Measurements from ENCODE around the gene STXBP1.

STXBP1 gene

GRCh38 chr9:127716412-127716811, 104.3 kb downstream of the STXBP1 start:
- no peak for DNase-seq

DNA sequence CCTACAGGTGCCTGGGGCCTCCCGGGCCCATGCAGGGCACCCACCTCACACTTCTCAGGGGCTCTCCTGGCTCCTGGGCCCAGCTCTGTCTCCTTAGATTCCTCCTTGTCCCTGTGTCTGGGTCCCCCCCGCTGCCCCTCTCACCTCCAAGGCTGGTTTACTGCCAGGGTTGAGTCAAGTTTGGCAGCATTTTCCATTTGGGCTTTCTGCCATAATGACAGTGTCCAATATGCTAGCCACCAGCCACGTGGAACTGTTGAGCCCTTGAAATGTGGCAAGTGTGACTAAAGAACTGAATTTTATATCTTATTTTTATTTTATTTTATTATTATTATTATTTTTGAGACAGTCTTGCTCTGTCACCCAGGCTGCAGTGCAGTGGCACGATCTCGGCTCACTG, 105.7 kb downstream of the STXBP1 start:
- no peak for DNase-seq

GRCh38 chr9:127720031-127720864, 108.2 kb downstream of the STXBP1 start:
- DNase-seq: peak; percentile 35

DNA sequence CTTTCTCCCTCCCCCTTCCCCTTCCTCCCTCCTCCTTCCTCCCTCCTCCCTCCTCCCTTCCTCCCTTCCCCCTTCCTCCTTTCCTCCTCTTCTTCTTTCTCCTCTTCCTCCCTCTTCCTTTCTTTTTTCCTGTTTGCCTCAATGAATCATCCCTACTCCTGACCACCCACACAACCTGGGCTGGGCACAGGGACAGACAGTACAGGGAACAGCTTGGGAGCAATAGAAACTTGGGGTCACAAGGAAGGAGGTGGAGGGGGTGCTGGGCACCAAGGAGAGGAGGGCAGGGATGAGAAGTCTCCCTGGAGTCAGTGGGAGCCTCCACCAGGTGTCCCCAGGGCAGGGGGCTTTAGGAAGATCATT, 108.8 kb downstream of the STXBP1 start:
- no peak for DNase-seq

DNA sequence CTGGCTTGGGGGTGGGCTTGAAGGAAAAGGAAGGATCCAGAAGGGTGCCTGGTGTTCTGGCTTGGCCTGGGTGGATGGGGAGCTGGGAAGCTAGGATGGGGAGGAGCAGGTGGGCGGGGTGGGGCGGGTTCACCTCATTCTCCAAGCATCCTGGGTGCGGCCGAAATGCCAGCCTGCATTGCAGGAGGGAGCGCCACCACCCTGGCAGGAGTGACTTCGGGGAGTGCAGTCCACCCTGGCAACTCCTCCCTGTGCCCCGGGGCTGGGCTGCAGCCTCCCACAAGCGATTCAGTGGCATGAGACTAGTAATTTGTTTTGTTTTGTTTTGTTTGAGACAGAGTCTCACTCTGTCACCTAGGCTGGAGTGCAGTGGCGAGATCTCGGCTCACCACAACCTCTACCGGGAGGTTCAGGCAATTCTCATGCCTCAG, 109.3 kb downstream of the STXBP1 start:
- DNase-seq: no peak

GRCh38 chr9:127722055-127722745, 110.1 kb downstream of the STXBP1 start:
- peak; percentile 66 for DNase-seq

DNA sequence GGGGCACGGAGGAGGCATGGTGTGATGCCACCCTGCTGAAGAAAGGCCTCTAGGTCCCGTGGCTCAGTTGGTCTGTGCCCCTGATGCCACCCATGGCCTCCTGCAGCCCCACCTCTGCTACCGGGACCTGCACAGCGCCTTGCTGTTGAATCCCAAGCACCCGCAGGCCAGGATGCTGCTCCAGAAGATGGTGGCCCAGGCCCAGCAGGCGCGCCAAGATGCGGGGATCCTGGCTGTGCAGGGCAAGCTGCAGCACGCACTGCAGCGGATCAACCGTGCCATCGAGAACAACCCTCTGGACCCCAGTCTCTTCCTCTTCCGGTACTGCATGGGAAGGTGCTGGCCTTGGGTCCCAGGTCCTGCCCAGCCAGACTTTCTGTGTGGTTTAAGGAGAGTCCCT, 110.9 kb downstream of the STXBP1 start:
- no peak for DNase-seq

GRCh38 chr9:127723444-127723843, 111.4 kb downstream of the STXBP1 start:
- DNase-seq: peak; percentile 41

DNA sequence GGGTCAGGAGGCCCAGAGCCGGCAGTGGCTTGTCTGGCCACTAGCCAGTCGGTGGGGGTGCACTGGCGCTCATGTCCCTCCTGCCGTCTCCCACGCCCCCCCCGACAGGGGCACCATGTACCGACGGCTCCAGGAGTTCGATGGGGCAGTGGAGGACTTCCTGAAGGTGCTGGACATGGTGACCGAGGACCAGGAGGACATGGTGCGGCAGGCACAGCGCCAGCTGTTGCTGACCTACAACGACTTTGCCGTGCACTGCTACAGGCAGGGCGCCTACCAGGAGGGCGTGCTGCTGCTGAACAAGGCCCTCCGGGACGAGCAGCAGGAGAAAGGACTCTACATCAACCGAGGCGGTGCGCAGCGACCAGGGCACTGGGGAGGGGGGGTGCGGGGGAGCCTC, 111.9 kb downstream of the STXBP1 start:
- peak; percentile 70 for DNase-seq

GRCh38 chr9:127726871-127727270, 114.8 kb downstream of the STXBP1 start:
- DNase-seq: no peak

GRCh38 chr9:127728808-127729207, 116.7 kb downstream of the STXBP1 start:
- DNase-seq: no peak

DNA sequence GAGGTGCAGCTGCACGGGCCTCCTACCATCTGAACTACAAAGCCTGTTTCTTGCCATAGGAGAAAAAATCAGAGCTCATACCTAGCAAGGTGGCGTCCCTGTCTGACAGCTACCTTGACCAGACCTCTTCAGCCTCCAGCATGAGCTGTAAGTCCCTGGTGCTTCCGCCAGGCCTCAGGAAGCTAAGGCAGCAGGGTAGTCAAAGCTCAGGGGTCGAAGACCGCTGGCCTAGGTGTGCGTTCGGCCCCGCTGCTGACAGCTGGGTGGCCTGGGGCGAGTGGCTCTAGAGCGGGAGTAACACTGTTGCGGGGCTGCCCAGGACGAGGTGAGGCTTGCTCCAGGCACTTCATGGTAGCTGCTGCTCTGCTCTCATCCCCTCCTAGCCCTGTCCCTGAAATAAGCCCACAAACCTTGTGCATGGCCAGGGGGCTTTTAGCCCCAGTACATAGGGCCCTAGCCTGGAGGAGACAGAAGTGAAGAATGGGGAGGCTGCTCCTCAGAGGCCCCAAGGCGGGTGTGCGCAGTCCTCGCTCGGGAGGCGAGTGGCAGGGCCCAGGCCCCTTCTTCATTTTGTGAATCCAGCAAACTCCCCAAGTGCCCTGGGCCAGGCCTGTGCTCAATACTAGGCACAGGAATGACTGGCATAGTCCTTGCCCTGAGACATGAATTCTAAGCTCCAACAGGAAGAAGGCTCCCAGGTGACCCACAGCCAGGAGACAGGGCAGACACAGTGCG, 117.6 kb downstream of the STXBP1 start:
- no peak for DNase-seq

DNA sequence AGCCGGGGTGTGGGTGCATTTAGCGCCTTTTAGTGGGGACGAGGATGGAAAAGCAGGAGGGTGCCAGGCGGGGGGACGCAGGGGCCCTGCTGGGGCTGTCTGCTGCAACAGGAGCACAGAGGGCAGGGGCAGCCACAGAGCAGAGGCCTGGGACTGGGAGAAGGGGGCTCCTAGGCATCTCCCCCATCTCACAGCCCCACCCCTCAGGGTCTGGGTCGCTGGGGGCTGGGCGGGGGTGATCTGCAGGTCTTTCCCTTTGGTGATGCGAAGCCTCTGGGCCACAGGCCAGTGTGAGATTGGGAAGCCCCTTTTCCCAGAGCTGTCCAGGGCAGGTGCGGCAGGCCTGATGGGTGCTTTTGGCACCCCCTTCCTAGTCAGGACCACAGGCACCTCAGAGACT, 118.2 kb downstream of the STXBP1 start:
- DNase-seq: no peak

DNA sequence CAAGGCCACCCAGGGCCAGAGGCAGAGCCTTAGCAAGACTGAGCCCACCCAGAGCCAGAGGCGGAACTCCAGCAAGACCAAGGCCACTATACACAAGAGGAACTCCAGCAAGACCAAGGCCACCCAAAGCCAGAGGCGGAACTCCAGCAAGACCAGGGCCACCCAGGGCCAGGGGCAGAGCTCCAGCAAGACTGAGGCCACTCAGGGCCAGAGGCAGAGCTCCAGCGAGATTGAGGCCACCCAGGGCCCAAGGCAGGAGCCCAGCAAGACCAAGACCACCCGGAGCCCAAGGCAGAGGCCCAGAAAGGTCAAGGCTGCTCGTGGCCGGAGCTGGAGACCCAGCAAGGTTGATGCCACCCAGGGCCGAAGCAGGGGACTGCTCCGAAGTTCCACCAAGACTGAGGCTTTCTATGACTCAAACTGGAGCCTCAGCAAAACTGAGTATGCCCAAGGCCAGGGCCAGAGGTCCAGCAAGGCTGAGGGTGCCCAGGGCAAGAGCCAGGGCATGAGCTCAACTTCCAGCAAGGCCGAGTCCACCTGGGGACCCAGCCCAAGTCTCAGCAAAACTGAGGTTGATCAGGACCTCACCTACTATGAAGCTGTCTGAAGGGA, 118.8 kb downstream of the STXBP1 start:
- DNase-seq: no peak

GRCh38 chr9:127731938-127732337, 119.9 kb downstream of the STXBP1 start:
- no peak for DNase-seq

DNA sequence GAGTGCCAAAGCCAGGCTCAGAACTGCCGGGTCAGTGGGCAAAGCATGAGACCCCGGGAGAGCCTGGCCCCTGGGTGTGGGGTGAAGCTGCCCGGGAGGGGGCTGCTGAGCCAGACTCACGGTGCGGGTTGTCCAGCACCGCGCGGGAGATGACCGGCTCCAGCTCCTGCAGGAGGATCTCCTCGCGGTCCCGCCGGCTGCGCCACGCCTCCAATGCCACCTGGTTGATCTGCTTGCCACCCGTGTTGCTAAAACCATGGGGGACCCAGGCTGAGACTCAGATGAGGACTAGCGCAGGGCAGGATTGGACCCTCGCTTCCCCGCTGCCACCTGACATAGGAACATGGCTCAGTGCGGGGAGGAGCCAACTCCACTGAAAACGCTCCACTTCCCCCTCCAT, 120.4 kb downstream of the STXBP1 start:
- DNase-seq: no peak

DNA sequence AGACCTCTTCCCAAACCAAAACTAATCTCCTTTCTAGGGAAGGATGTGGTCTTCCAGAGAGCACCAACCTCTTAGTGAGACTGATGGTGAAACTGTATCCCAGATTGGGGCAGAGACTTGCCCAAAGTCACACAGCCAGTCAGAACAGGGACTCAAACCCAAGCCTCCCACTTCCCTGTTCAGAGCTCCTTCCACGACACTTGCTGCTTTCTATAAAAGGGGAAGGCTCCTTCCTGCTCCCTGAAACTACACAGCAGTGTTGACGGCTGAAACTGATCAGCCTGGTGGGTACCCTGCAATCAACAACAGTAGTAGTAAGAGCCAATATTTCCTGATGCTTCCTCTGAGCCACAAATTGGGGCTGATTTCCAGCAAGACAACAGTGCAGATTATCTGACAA, 121.5 kb downstream of the STXBP1 start:
- DNase-seq: no peak

- no peak for DNase-seq
Measured at GRCh38 chr9:127734247-127734746, 122.2 kb downstream of the STXBP1 start.

DNA sequence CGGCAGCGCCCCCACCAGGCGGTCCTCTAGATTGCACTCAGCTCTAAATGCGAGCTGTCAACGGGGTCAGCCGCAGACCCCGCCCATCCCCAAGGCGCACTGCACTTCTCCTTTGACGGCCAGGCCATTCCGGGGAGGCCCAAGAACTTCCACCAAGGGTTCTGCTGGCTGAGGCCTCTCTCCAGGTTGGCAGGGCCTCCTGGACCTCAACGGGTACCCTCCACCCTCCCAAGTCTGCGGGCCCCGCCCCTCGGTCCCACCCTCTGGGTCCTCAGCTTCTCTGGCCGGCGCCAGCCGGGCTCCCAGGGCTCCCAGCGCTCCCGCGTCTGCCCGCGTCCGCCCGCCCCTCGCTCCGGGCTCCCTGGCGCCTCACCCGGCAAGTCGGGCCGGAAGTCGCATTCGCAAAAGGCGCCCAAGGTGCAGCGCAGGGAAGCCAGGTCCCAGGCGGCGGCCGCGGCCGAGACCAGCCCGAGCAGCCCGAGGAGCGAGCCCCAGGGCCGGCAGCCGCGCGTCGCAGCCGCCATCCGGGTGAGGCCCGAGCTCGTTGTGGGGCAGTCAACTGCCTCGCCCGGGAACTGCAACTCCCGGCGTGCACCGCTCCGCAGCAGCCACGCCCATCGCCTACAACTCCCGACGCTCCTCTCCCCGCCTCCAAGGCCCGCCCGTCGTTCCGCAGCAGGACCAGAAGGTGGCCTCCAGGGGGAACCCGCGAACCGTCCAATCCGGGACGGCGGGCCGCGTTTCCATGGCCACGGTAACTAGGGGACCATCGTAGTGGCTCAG, 122.9 kb downstream of the STXBP1 start, which contains the start of gene TOR2A:
TOR2A (minus strand) TSS at position 548 of the 783 bp plus-strand sequence; CDS start at position 524, 24 bp downstream.
- DNase-seq: peak; percentile 99

GRCh38 chr9:127735530-127736185, 123.6 kb downstream of the STXBP1 start:
- DNase-seq: peak; percentile 63

- no peak for DNase-seq
Measured at GRCh38 chr9:127738666-127739065, 126.6 kb downstream of the STXBP1 start.

Data from DMS53 (cell line).